H1 (cell line): Measurements from ENCODE around the gene CPSF4. TPM values are rescaled to one million over a fixed set of nuclear protein-coding genes. Genes with fewer than 3 reads are reported as not detected.

Experiments
- BACH1 ChIP-seq: IDR thresholded peaks from 2 replicates; pipeline ENCODE4 v1.6.1; 2012; ENCODE audit warnings: low read length, improper control_type of control experiment
- CHD7 ChIP-seq: fragments of 300-600 bp; sonication (generic); IDR thresholded peaks from 2 replicates; pipeline ENCODE4 v1.7.1; 2012; ENCODE audit warnings: low read length, moderate library complexity, mild to moderate bottlenecking, inconsistent platforms; ENCODE audit not compliant: insufficient replicate concordance
- CREB1 ChIP-seq: IDR thresholded peaks from 2 replicates; pipeline ENCODE4 v1.6.1; 2012; ENCODE audit warnings: inconsistent platforms
- CTBP2 ChIP-seq: IDR thresholded peaks from 2 replicates; pipeline ENCODE4 v1.7.0; 2011; ENCODE audit warnings: borderline replicate concordance, mild to moderate bottlenecking, moderate library complexity, mixed read lengths, low read length; ENCODE audit not compliant: insufficient read depth, insufficient read length
- GABPA ChIP-seq: IDR thresholded peaks from 2 replicates; pipeline ENCODE4 v1.6.1; 2011; ENCODE audit warnings: mild to moderate bottlenecking, low read length, moderate library complexity, borderline replicate concordance; ENCODE audit not compliant: insufficient read depth
- JUN ChIP-seq: IDR thresholded peaks from 2 replicates; pipeline ENCODE4 v1.6.1; 2011; ENCODE audit warnings: low read depth, mild to moderate bottlenecking, improper control_type of control experiment, low read length
- JUND ChIP-seq: IDR thresholded peaks from 2 replicates; pipeline ENCODE4 v1.6.1; 2011; ENCODE audit warnings: mild to moderate bottlenecking, improper control_type of control experiment, low read length
- POLR2AphosphoS5 ChIP-seq: IDR thresholded peaks from 2 replicates; pipeline ENCODE4 v1.6.1; 2011; ENCODE audit warnings: low read depth, low read length
- POU5F1 ChIP-seq: IDR thresholded peaks from 2 replicates; pipeline ENCODE4 v1.6.1; 2011; ENCODE audit warnings: low read depth, mild to moderate bottlenecking, low read length, moderate library complexity
- SP1 ChIP-seq: IDR thresholded peaks from 2 replicates; pipeline ENCODE4 v1.6.1; 2011; ENCODE audit warnings: low read depth, low read length
- TBP ChIP-seq: IDR thresholded peaks from 2 replicates; pipeline ENCODE4 v1.6.1; 2011; ENCODE audit warnings: low read depth, low read length, improper control_type of control experiment
- polyA plus RNA-seq, 7 experiments: library from polyadenylated mRNA; depleted of rRNA in 3 of 7; stranded (reverse) in 5 of 7; unstranded in 2 of 7; fragments of >200 nt in 5 of 7; fragments of 200-250 nt in 2 of 7; gene quantifications; 1 replicate in 5 of 7; 2 replicates in 1 of 7; 4 replicates in 1 of 7; pipeline versions ENCODE4 v1.2.1 to v1.2.3, GENCODE V29; 2011 to 2013; ENCODE audit warnings: missing spikeins in 2 of 7, mixed read lengths in 2 of 7
- total RNA-seq: library from RNA; stranded (reverse); fragmentation: NEBNext Ultra II Directional; extraction: Animal tissue kit (Norgen Biotek cat#: 25700); gene quantifications from 2 replicates; pipeline ENCODE4 v1.2.1, GENCODE V29; 2021

The CPSF4 gene
- total and polyA plus RNA-seq, 2 of the 8 experiments (the other 6 are each of a cell fraction or from before 2014, with no cell fraction given): 77.5 to 103 TPM

DNA sequence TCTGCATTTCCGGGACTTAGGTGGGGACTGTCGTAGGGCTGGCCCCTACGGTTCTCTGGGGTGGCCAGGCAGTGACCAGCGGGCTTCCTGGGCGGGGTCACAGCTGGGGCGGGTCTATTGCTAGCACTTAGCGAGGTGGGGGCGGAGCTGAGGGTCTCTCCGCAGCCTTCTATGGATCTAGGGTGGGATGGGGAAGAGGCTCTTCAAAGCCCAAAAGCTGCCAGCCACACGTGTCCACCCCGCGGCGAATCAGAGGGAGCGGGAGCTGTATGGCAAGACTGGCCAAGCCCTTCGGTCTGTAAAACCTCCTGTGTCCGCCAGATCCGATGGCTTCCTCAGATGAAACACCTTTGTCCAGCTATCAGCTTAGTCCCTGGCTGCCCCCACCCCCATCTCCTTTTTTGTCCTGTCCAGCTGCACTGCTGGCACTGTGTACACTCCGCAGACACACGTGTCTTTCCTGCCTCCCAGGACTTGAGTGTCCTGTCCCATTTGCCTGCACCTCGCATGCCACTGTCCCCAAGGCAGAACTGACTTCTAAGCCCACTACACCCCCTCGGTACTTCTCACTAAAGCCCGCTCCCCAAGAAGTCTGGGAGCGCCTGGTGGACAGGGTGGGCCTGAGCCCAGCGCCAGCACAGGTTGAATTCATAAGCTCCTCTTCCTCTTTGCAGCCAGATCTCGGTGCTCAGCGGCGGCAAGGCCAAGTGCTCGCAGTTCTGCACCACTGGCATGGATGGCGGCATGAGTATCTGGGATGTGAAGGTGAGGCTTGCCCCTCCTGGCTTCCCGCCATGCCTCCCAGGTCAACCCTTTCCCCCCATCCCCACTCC lies 45.2 kb upstream of the CPSF4 start (continued):
- TF ChIP-seq CHD7 (no peak), TBP (no peak), POLR2AphosphoS5 (peak; percentile 43), CREB1 (no peak), SP1 (0 out of 2 replicates have a peak, but pooled peaks have one; percentile 6), JUN (no peak), CTBP2 (no peak), JUND (no peak), BACH1 (no peak), GABPA (no peak), POU5F1 (no peak)
